ENCODE data around the gene APOBEC3C.

DNA sequence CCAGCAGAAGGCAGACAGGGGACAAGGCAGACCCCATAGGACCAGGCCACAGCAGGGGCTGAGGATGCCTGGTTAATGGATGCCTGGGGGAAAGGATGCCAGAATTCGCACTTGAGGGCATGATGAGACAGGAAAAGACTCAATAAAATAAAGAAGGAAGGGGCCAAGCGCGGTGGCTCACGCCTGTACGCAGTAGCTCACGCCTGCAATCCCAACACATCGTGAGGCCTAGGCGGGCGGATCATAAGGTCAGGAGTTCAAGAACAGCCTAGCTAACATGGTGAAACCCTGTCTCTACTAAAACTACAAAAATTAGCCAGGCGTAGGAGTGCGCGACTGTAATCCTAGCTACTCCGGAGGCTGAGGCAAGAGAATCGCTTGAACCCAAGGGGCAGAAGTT, 16.6 kb downstream of the APOBEC3C start:
- TF ChIP-seq EZH2phosphoT487 (IDR thresholded peaks at IDR 0.05; ENCODE audit: insufficient read depth, low read depth) (no peak), EZH2 (IDR thresholded peaks at IDR 0.05; ENCODE audit: insufficient read depth, poor library complexity, severe bottlenecking) (no peak)
